ENCODE data around the gene NEU4.
A peak's percentile ranks its signal among the peaks of the same experiment; 100 is the strongest.
"Not testable (repeated sequence)": the region's sequence is repeated elsewhere in the genome, so short reads cannot be mapped to it uniquely, and the experiment has no call there.

Gene NEU4

GRCh38 chr2:241814393-241814642 is 5.3 kb downstream of the NEU4 start:
- no peak for DNase-seq

- DNase-seq, result no peak
Measured at GRCh38 chr2:241814643-241815476, 5.9 kb downstream of the NEU4 start.

- no peak for DNase-seq
Measured at GRCh38 chr2:241815477-241816430, 6.8 kb downstream of the NEU4 start.

DNA sequence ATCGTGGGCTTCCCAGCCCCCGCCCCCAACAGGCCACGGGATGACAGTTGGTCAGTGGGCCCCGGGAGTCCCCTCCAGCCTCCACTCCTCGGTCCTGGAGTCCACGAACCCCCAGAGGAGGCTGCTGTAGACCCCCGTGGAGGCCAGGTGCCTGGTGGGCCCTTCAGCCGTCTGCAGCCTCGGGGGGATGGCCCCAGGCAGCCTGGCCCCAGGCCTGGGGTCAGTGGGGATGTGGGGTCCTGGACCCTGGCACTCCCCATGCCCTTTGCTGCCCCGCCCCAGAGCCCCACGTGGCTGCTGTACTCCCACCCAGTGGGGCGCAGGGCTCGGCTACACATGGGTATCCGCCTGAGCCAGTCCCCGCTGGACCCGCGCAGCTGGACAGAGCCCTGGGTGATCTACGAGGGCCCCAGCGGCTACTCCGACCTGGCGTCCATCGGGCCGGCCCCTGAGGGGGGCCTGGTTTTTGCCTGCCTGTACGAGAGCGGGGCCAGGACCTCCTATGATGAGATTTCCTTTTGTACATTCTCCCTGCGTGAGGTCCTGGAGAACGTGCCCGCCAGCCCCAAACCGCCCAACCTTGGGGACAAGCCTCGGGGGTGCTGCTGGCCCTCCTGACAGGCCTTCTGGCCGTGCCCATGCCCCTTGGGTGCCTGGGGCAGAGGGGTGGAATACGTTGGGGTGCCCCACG is 7.6 kb downstream of the NEU4 start:
- no peak for DNase-seq

DNA sequence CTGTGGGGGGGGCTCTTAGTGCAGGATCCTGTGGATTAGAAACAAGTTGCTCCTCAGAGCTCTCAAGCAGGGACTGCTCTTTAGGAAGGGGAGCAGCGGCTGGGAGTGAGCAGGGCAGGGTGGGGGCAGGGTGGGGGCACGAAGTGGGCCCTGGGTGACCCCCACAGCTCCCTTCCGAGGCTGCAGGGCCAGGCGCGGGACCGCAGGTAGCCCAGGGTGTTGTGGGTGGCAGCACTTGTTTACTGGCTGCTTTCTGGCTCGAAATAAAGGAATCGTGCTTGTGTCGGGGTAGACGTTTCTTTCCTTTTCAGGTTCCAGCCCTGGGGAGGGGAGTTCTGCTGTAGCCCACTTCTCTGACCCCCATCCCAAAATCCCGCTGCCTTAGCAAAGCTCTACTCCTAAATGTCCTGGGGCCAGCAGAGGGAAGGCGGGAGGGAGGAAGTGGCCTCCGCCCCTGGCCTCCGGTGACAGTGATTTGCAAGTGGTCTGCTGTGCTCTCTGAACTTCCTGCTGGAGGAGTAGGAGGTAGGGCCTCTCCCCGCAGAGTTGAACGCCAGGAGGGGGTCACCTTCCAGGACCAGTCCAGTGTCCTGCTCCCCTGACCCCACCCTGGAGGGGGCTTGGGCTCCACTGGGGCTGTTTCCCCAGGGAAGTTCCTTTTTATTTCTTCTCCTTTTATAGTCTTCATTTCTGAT is 8.3 kb downstream of the NEU4 start:
- peak; percentile 34 to 58 (median 55) for DNase-seq

DNA sequence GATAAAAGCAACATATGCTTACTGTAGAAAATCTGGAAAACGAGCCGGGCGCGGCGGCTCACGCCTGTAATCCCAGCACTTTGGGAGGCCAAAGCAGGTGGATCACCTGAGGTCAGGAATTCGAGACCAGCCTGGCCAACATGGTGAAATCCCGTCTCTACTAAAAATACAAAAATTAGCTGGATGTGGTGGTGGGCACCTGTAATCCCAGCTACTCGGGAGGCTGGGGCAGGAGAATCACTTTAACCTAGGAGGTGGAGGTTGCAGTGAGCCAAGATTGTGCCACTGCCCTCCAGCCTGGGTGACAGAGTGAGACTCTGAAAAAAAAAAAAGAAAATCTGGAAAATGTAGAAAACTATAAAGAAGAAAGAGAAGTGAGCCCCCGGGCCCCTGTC is 8.8 kb downstream of the NEU4 start:
- DNase-seq, result not testable (repeated sequence)

DNA sequence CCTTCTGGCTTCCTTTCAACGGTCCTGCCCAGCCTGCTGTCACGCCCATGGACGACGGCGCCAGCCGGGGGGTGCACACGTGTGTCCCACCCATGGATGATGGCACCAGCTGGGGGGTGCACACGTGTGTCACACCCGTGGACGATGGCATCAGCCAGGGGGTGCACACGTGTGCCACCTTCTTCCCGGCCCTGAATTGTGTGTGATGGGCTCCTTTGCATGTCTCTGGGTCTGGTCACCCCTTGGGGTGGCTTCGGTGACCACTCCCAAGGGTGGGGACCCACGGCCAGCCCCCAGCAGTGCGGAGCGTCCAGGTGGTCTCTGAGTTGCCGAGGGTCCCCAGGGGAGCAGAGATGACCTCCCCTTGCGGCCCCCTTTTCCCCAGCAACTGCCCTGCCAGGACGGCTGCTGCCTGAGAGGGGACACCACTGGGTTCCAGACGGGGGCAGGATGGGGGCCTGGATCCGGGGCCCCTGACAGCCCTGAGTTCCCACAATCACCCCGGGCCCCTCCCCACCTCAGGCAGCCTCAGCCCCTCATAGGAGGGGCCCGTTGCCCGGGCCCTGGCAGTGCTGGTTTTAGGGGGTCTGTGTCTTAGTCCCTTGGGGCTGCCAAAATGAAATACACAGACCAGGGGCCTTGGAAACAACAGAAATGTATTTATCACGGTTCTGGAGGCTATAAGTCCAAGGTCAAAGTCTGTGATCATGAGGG is 9.4 kb downstream of the NEU4 start:
- DNase-seq, result peak in 1 of 4 experiments; percentile 27

- peak in 2 of 4 experiments; percentile 20 to 44 for DNase-seq
Measured at GRCh38 chr2:241818943-241819270, 9.9 kb downstream of the NEU4 start.

DNA sequence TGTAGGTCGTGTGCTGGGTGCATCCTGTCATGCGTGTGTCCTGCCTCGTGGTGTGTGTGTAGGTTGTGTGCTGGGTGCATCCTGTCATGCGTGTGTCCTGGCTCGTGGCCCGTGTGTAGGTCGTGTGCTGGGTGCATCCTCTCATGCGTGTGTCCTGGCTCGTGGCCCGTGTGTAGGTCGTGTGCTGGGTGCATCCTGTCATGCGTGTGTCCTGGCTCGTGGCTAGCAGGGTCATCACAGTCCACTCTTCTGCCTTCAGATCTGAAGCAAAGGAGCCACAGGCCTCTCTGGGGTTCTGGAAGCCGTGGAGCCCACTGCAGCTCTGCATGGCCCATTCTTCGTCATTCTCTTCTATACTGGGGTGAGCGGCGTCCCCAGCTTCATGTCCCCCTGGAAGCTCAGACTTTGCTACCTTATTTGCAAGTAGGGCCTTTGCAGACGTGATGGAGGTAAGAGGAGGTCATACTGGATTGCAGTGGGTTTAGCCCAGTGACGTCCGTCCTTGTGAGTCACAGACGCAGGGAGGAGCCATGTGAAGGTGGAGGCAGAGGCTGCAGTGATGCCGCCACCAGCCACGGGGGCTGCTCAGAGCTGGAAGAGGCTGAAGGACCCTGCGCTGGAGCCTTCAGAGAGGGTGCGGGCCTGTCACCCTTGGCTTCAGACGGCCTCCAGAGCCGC is 11.1 kb downstream of the NEU4 start:
- not testable (repeated sequence) for DNase-seq

- no peak for DNase-seq
Measured at GRCh38 chr2:241820625-241821384, 11.8 kb downstream of the NEU4 start.

GRCh38 chr2:241821460-241822263 is 12.7 kb downstream of the NEU4 start:
- DNase-seq, result no peak

GRCh38 chr2:241822264-241822623 is 13.3 kb downstream of the NEU4 start:
- DNase-seq, result no peak

DNA sequence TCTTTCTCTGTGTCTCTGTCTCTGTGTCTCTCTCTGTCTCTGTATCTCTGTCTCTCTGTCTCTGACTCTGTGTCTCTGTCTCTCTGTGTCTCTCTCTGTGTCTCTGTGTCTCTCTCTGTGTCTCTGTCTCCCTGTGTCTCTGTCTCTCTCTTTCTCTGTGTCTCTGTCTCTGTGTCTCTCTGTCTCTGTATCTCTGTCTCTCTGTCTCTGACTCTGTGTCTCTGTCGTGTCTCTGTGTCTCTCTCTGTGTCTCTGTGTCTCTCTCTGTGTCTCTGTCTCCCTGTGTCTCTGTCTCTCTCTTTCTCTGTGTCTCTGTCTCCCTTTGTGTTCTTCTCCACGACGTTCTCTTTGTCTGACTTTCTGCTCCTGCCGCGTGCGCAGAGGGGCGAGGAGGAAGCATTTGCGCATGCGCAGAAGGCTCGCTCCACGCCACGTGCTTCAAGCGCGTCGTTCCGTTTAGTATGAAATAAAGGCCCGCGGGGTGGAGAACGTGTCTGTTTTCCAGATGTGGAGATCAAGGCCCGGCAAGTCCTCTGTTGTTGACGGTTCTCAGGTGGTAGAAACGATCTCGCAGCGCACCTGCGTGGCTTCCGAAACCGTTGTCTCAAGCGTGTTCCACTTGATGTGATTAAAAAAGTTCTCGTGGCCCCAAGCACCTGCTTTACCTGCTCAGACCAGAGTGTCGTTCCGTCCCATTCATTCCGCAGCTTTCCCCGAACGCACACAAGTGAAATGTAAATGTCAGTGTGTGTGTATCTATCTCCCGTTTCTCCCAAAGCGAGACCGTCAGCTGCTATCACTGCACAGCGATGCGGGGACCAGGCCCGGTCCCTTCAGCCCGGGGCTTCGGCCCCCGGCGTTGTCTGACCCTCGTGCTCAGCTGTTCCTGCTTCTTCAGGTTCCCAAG is 14.8 kb downstream of the NEU4 start:
- DNase-seq, result peak in 1 of 4 experiments; percentile 1

- no peak for DNase-seq
Measured at GRCh38 chr2:241827394-241827793, 18.4 kb downstream of the NEU4 start.

DNA sequence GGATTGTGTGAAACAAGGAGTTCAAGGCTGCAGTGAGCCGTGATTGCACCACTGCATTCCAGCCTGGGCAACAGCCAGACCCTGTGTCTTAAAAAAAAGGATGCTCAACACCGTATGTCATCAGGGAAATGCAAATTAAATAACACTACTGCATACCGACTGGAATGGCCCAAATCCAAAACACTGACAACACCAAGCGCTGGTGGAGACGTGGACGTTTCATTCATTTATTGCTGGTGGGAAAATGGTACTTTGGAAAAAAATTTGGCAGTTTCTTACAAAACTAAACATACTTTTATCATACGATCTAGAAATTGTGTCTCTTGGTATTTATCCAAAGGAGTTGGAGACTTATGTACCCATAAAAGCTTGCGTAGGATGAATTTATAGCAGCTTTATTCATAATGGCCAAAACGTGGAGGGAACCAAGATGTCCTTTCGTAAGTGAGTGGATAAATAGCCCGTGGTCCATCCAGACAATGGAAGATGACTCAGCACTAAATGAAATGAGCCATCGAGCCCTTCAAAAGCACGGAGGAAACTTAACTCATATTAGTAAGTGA is 24.2 kb downstream of the NEU4 start:
- DNase-seq, result no peak

DNA sequence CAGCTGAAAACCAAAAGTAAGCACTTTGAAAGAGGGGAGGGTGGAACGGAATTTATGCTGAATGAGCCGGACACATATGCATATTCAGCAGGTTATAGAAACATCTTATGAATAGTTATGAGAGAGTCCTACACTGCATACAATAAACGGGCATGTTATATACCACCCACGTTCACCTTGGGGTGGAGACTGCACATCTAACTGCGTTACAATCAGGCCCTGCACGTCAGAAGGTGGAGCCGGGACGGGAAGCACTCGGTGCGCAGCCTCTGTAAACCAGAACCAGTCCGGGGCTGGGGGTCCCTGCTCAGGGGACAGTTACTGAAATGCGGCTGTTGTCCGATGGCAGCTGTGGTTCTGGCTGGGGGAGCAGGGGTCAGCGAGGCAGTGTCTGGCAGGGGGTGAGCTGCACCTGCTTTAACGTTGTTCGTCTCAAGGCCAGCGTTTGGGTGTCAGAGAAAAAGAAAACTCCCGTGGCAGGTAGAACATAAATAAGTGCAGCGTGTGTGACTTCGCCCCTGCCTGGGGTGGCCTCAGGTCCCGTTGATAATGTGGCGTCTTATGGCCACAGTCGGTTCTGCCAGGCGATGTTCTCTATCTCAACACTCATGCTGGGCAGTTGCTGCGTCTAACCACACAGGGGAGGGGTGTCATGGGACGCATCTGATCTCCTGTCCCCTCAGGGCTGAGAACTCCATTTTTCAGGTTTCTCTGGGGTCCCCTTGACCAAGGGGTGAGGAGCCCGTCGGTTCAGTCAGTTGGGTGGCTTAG is 24.9 kb downstream of the NEU4 start:
- DNase-seq, result not testable (repeated sequence)

DNA sequence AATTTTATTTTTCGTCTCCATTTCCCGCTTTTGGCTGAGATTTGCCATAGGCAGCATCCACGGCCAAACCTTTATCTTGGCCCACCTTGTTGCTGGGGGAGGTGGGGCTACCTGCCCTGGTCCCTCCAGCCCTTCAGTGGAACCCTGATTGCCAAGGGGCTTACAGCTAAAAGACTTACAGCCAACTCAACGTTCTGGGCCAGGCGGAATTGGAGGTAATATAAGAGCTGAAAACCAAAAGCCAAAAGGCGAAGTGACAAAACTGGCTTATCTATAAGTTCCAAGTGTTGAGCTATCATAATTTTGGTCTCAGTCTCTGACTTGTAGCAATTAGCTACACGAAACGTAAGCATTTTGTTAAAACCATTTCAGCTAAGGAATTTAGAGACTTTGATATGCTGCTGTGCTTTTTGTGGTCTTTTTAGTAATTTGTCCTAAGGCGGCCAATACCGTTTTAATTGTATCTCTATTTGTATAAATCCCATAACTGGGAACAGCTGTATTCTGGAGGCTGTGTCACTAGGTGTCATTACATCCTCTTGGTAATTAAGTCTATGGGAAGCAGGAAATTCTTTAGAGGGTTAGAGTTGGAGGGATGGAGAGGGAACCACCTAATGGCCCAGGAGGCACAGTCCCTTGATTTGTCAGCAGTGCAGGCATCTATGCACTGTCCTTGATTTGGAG is 25.7 kb downstream of the NEU4 start:
- DNase-seq, result no peak

Data from suppressor macrophage (primary cell).